AG04449 (cell line): ENCODE results near the gene THADA.
"Not testable (repeated sequence)": the region's sequence is repeated elsewhere in the genome, so short reads cannot be mapped to it uniquely, and the experiment has no call there.

ENCODE experiments used
- CTCF ChIA-PET: fragments of 350-600 bp; formaldehyde crosslinking; extraction: SDS; loops from one replicate; lab custom pipeline; 2021; ENCODE audit warnings: antibody characterized with exemption; lab: Yijun Ruan, JAX
- POLR2A ChIA-PET: fragments of 400-600, 350-600 bp; formaldehyde crosslinking; extraction: SDS; loops from one replicate; lab custom pipeline; 2020; ENCODE audit warnings: antibody characterized with exemption, inconsistent platforms; lab: Yijun Ruan, JAX
- DNase-seq: peaks from one replicate; pipeline ENCODE4 v3.0.0-alpha.2; 2010; ENCODE audit warnings: low read depth, low spot score
- H3K4me3 ChIP-seq: 2 replicates; pipeline ENCODE4 v1.5.1; 2011; ENCODE audit warnings: low read depth, mild to moderate bottlenecking, control low read depth, low read length
- CTCF ChIP-seq: IDR thresholded peaks from one replicate; pipeline ENCODE4 v1.5.1; 2011; ENCODE audit warnings: mild to moderate bottlenecking, moderate library complexity, low read length, control low read depth, inconsistent platforms; ENCODE audit not compliant: insufficient read depth; ENCODE audit errors: missing control alignments

THADA gene

GRCh38 chr2:43605079-43605655 lies 9.3 kb upstream of the THADA start:
- CTCF ChIA-PET, result interaction anchor here (0.6 to 2.7 kb wide), 22 partner anchors 8 to 782 kb away, joined by 3 to 24 read pairs (median 4); partner anchors contain the start of genes LRPPRC and THADA
- DNase-seq, result no peak
- H3K4me3 ChIP-seq, result no peak overlapping the region
- TF ChIP-seq CTCF, result peak; percentile 64
- POLR2A ChIA-PET, result interaction anchor here (1.7 kb wide), 1 partner anchor 9 kb away, joined by 4 read pairs; the partner anchor contains the start of gene THADA

GRCh38 chr2:43604674-43605073 lies 8.8 kb upstream of the THADA start:
- no peak for TF ChIP-seq CTCF
- no peak for DNase-seq
- no peak overlapping the region for H3K4me3 ChIP-seq
- ChIA-PET POLR2A (interaction anchor here (1.7 kb wide), 1 partner anchor 9 kb away, joined by 4 read pairs; the partner anchor contains the start of gene THADA), CTCF (interaction anchor here (0.8 to 2.7 kb wide), 17 partner anchors 9 to 777 kb away, joined by 3 to 24 read pairs (median 4); partner anchors contain the start of genes LRPPRC and THADA)

- H3K4me3 ChIP-seq, DNase-seq, POLR2A ChIA-PET, CTCF ChIA-PET: not testable (repeated sequence)
These were observed 4.8 kb upstream of the THADA start for GRCh38 chr2:43600596-43600995.

- no peak for DNase-seq
- peak overlapping the region; percentile 94 for H3K4me3 ChIP-seq
- POLR2A ChIA-PET, result no interaction called here
- CTCF ChIA-PET, result interaction anchor here (4.4 kb wide), 1 partner anchor 11 kb away, joined by 24 read pairs; no protein-coding TSS in a partner anchor
- TF ChIP-seq CTCF, result no peak
These were observed 963 bp downstream of the THADA start for GRCh38 chr2:43594875-43595274.

- POLR2A ChIA-PET, result no interaction called here
- TF ChIP-seq CTCF, result no peak
- no peak for DNase-seq
- H3K4me3 ChIP-seq, result no peak overlapping the region
- CTCF ChIA-PET, result interaction anchor here (1.1 to 3.8 kb wide), 4 partner anchors 12 to 24 kb away, joined by 3 to 17 read pairs (median 4); no protein-coding TSS in a partner anchor
These were observed 2.6 kb downstream of the THADA start for GRCh38 chr2:43593254-43593653.

- ChIA-PET CTCF (interaction anchor here (0.8 to 3.8 kb wide), 3 partner anchors 13 to 16 kb away, joined by 3 to 17 read pairs (median 3); no protein-coding TSS in a partner anchor), POLR2A (no interaction called here)
- peak; percentile 46 for DNase-seq
- TF ChIP-seq CTCF, result peak; percentile 25
- no peak overlapping the region for H3K4me3 ChIP-seq
These were observed 3.4 kb downstream of the THADA start for GRCh38 chr2:43592443-43592842.

- POLR2A ChIA-PET, result no interaction called here
- DNase-seq, result no peak
- H3K4me3 ChIP-seq, result no peak overlapping the region
- no peak for TF ChIP-seq CTCF
- CTCF ChIA-PET, result interaction anchor here (0.8 to 3.2 kb wide), 3 partner anchors 9 to 511 kb away, joined by 3 to 39 read pairs (median 3); no protein-coding TSS in a partner anchor
These were observed 10.1 kb downstream of the THADA start for GRCh38 chr2:43585708-43586107.
